GM12875 (cell line): ENCODE data around the gene C14orf180.

Source experiments
- H3K4me3 ChIP-seq: one replicate; pipeline ENCODE4 v1.5.1; 2011; ENCODE audit warnings: low read depth, low read length, control low read depth
- TF ChIP-seq, protein P1 (sequence below): IDR thresholded peaks from 2 replicates; pipeline ENCODE4 v1.5.1; 2011; ENCODE audit warnings: low read depth, mild to moderate bottlenecking, control low read depth, inconsistent platforms, low read length, moderate library complexity, borderline replicate concordance; ENCODE audit not compliant: insufficient read depth

Gene C14orf180

DNA sequence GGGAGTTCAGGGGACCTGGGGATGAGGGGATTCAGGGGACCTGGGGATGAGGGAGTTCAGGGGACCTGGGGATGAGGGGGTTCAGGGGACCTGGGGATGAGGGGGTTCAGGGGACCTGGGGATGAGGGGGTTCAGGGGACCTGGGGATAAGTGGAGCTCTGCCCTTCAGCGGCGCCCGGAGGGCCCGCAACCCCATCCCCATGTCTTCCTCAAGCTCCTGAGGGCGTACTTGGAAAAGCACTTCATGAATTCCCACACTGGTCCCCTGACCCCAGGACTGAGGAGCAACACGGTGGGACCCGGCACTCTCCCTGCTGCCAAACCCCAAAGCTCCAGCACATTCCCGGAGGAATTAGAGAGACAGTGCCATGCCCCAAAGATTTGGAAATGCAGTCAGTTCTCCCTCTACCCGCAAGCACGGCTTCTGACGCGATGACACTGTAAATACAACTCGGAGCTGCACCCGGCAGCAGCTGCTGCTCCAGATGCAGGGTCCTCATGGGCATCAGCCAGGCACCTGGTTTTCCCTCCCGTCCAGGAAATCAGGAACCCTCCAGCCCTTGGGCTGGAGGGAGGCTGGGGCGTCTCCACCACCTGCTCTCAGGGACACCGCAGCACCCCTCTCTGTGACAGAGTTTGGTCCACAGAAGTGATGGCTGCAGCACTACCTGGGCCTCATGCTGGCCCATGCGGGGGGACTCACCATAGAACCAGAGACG lies 32.8 kb upstream of the C14orf180 start:
- TF ChIP-seq, protein P1, sequence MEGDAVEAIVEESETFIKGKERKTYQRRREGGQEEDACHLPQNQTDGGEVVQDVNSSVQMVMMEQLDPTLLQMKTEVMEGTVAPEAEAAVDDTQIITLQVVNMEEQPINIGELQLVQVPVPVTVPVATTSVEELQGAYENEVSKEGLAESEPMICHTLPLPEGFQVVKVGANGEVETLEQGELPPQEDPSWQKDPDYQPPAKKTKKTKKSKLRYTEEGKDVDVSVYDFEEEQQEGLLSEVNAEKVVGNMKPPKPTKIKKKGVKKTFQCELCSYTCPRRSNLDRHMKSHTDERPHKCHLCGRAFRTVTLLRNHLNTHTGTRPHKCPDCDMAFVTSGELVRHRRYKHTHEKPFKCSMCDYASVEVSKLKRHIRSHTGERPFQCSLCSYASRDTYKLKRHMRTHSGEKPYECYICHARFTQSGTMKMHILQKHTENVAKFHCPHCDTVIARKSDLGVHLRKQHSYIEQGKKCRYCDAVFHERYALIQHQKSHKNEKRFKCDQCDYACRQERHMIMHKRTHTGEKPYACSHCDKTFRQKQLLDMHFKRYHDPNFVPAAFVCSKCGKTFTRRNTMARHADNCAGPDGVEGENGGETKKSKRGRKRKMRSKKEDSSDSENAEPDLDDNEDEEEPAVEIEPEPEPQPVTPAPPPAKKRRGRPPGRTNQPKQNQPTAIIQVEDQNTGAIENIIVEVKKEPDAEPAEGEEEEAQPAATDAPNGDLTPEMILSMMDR: no peak
- no peak overlapping the region for H3K4me3 ChIP-seq

- no peak overlapping the region for H3K4me3 ChIP-seq
- TF ChIP-seq, protein P1: no peak
Observed at GRCh38 chr14:104547310-104547997, 32.1 kb upstream of the C14orf180 start.

- no peak overlapping the region for H3K4me3 ChIP-seq
- TF ChIP-seq, protein P1: no peak
Observed at GRCh38 chr14:104547998-104548700, 31.4 kb upstream of the C14orf180 start.

- TF ChIP-seq, protein P1: no peak
- H3K4me3 ChIP-seq: no peak overlapping the region
Observed at GRCh38 chr14:104548802-104549535, 30.6 kb upstream of the C14orf180 start.

DNA sequence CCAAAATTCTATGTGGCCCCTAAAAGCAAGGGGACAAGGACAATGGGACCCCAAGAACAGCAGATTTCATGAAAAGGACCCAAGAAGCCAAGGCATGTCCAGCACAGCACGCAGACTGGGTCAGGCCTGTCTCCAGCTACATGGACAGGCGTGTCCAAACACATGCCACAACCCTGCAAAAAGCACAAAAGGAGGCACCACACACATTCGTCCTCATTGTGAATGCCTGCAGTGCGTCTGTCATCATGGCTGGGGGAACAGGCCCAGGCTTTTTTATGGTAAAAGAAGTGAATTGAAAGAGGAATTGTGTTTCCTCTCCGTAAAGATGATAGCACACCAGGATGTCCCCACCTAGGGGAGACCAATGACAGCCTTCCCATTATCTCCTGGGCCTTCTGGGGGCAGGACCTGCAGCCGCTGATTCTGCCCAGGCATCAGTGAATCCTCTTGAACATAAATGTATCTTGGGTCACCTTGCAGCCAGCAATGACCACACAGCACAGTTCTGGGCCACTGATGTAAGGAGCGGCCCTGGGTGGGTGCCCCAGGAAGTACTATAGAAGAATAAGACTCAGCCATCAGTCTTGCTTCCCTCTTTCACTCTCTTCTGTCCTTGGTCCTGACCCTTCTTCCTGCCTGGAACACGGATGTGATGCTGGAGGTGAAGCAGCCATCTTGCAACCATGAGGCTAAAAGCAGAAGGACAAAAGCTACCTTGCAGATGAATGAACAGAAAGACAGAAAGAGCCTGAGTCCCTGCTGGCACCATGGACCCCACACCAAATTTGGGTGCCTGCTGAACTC lies 29.8 kb upstream of the C14orf180 start:
- no peak overlapping the region for H3K4me3 ChIP-seq
- TF ChIP-seq, protein P1: no peak

DNA sequence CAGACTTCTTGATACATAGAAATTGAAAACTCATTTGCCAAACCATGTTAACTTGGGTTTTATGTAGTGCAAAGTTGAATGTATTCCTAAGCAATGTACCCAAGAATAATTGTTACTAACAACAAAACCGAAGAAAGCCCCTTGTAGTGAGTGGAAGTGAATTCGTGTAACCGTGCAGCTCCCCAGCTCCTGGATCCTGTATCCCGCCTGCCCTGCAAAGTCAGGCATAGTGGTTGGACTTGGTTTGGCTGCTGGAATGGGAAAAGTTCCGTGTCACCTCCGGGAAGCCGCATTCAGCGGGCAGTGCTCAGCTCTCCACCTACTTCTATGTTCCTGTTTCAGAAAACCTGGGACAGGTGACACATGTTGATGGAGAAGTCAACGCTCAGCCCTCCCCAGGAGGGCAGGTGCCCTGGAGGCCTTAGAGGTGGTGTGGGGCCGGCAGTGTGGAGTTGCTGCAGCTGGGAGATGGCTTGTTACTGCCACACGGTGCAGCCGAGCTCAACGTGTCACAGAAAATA lies 29.2 kb upstream of the C14orf180 start:
- TF ChIP-seq, protein P1: no peak
- no peak overlapping the region for H3K4me3 ChIP-seq
